Ovary (tissue), 9 donors: ENCODE data around the gene SFTA2. TPM values are rescaled to one million over a fixed set of nuclear protein-coding genes. Genes with fewer than 3 reads are reported as not detected.

ENCODE experiments used
- DNase-seq, 5 donors: peaks; one replicate each; pipeline ENCODE4 v3.0.0-alpha.2; 2019 to 2020
- H3K27ac ChIP-seq, 2 donors: fragments of 200-600 bp; one replicate each; pipeline versions ENCODE4 v1.5.1 to v1.8.0; 2019 to 2022
- H3K27me3 ChIP-seq: fragments of 200-600 bp; one replicate; pipeline ENCODE4 v1.8.0; 2022
- H3K36me3 ChIP-seq: fragments of 200-600 bp; sonication (generic); one replicate; pipeline ENCODE4 v1.5.1; 2019
- H3K4me1 ChIP-seq: one replicate; pipeline ENCODE4 v1.8.1; 2013; ENCODE audit warnings: mild to moderate bottlenecking, moderate library complexity; ENCODE audit not compliant: insufficient read depth
- H3K4me3 ChIP-seq: fragments of 200-600 bp; sonication (generic); one replicate; pipeline ENCODE4 v1.5.1; 2017
- H3K9me3 ChIP-seq, 2 donors: fragments of 200-600 bp in 1 of 2; sonication (generic) in 1 of 2; one replicate each; pipeline versions ENCODE4 v1.5.1 to v1.8.1; 2013 to 2019; ENCODE audit warnings: mild to moderate bottlenecking in 1 of 2, moderate library complexity in 1 of 2
- EP300 ChIP-seq: sonication (generic); formaldehyde crosslinking; IDR thresholded peaks from one replicate; pipeline ENCODE4 v1.6.1; 2017; ENCODE audit warnings: antibody characterized with exemption
- POLR2A ChIP-seq: fragments of 450-650 bp; IDR thresholded peaks from one replicate; pipeline ENCODE4 v1.6.1; 2017; ENCODE audit warnings: antibody characterized with exemption, mild to moderate bottlenecking, moderate library complexity
- WGBS, 3 donors: extraction: QIAGEN DNeasy Blood & Tissue Kit in 1 of 3; methylation state at CpG; one replicate each; pipeline versions ENCODE4 v1.1.5 to v1.1.7; 2013 to 2017; 5-methylcytosine and 5-hydroxymethylcytosine counted together
- intact Hi-C, 4 donors: fragments of 100-400 bp; cut with DNase I; formaldehyde crosslinking; loops; one replicate each; pipeline versions ENCODE4 v1.11.0 to v1.15.1; 2022 to 2023
- polyA plus RNA-seq, 2 donors: library from polyadenylated mRNA; stranded (reverse); fragments of 200-250 nt in 1 of 2; fragments of 350-450 nt in 1 of 2; fragmentation: Illumina TruSeq in 1 of 2; extraction: RNeasy Lipid Tissue Mini Kit (QIAGEN cat#74804) in 1 of 2; gene quantifications; one replicate each; pipeline ENCODE4 v1.2.3, GENCODE V29; 2013 to 2014
- total RNA-seq, 7 donors: library from RNA; depleted of rRNA in 2 of 7; stranded (reverse); fragments of >200 nt in 2 of 7; fragmentation: NEBNext Ultra II Directional in 3 of 7; extraction: Animal tissue kit (Norgen Biotek cat#: 25700) in 3 of 7; gene quantifications; one replicate each; pipeline versions ENCODE4 v1.1.0 to v1.2.4, GENCODE V29; 2016 to 2023
- TF ChIP-seq, protein P1 (sequence below), 3 donors: fragments of 450-650 bp in 2 of 3; fragments of 200-600 bp in 1 of 3; IDR thresholded peaks; one replicate each; pipeline versions ENCODE4 v1.5.1 to v1.8.0; 2016 to 2022; ENCODE audit warnings: antibody characterized with exemption in 3 of 3, mild to moderate bottlenecking in 1 of 3
- donor health status: DM: no; HTN: no; CAD: no; lungs with moderate emphysema.
- donor health status: DM: no; HTN: no; CAD: no.
- donor health status: Bipolar disorder and iron deficiency.
- donor health status: DM: yes; HTN: yes; CAD: no.
- donor health status: DM: no; HTN: no; CAD: no.
- donor health status: DM: yes; HTN: yes; CAD: no.

SFTA2 gene
- total and polyA plus RNA-seq, 9 donors: 0.80 to 3.1 (median 0.82) TPM; not detected in 6

DNA sequence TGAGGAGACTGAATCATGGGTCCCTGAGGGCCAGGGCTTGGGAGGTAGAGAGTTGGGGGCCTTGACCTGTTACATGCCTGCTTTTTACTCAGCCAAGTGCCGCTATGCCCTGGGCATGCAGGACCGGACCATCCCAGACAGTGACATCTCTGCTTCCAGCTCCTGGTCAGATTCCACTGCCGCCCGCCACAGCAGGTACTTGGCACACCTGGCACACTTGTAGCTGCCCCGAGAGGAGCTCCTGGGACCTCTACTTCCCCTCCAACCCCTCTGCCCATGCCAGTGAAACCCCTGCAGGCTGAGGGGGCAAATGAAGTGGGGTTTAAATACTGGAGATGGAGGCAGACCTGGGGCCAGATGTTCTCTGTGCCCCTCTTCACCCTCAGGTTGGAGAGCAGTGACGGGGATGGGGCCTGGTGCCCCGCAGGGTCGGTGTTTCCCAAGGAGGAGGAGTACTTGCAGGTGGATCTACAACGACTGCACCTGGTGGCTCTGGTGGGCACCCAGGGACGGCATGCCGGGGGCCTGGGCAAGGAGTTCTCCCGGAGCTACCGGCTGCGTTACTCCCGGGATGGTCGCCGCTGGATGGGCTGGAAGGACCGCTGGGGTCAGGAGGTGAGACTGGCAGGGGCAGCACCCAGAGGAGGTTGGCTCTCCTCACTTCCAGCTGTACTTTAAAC, 43.0 kb downstream of the SFTA2 start:
- 84 to 85% (median 85%) methylated on average over 18 of the region's 18 CpGs for WGBS, 3 donors
- Histone ChIP-seq H3K4me3 (no peak overlapping the region), H3K27ac (no peak overlapping the region), H3K27me3 (no peaks in the 10 kb centered on the region), H3K36me3 (no peaks in the 10 kb centered on the region), H3K4me1 (peaks cover 8% of the 10 kb centered on the region), H3K9me3 (no peaks in the 10 kb centered on the region)
- peak in 1 of 5 donors; percentile 6 for DNase-seq
- intact Hi-C loops: loop anchor here in 3 of 4 donors (10.0 kb wide), 2 partner anchors 144 to 204 kb away; partner anchors contain the start of genes FLOT1 (in 2 of the 3), IER3 (in 2 of the 3) and PPP1R18 (in 2 of the 3)
- TF ChIP-seq POLR2A: no peak
- TF ChIP-seq, protein P1, sequence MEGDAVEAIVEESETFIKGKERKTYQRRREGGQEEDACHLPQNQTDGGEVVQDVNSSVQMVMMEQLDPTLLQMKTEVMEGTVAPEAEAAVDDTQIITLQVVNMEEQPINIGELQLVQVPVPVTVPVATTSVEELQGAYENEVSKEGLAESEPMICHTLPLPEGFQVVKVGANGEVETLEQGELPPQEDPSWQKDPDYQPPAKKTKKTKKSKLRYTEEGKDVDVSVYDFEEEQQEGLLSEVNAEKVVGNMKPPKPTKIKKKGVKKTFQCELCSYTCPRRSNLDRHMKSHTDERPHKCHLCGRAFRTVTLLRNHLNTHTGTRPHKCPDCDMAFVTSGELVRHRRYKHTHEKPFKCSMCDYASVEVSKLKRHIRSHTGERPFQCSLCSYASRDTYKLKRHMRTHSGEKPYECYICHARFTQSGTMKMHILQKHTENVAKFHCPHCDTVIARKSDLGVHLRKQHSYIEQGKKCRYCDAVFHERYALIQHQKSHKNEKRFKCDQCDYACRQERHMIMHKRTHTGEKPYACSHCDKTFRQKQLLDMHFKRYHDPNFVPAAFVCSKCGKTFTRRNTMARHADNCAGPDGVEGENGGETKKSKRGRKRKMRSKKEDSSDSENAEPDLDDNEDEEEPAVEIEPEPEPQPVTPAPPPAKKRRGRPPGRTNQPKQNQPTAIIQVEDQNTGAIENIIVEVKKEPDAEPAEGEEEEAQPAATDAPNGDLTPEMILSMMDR (IDR thresholded peaks at IDR 0.05): no peak
- no peak for TF ChIP-seq EP300

DNA sequence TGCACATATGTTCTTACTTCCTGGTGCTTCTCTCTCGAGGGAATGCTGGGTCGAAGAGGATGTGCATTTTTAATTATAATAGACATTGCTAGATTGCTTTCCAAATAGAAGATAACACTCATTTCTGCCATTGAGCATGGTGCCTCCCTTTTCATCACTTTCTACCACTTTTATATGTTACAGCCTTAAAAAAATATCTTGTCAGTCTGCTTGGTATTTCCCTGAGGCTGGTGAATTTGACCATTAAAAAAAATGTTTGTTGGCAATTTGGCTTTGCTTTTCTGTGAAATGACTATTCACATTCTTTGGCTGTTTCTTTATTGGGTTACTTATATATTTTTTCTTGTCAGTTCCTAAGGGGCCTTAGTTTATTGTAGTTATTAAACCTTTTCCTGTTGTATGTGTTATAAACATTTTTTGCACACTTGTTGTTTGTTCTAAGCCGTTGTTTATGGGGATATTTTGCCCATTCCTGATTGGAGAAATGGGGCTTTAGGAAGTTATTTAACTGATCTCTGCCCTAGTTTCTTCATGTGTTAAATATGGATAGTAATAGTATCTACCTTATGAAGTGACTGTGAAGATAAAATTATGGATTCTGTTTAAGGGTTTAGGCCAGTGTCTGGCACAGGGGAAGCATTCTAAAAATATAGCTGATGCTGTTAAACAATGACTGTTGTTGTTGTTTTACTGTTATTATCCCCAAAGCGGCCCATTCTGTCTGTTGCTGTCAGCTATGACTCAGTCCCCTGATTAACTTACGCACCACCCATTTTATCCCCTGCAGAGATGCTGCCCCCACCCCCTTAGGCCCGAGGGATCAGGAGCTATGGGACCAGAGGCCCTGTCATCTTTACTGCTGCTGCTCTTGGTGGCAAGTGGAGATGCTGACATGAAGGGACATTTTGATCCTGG, 43.8 kb downstream of the SFTA2 start:
- no peak for DNase-seq
- H3K36me3 ChIP-seq: no peaks in the 10 kb centered on the region
- WGBS, 3 donors: 46 to 59% (median 53%) methylated on average over 6 of the region's 6 CpGs
- TF ChIP-seq, protein P1 (IDR thresholded peaks at IDR 0.05): no peak
- TF ChIP-seq POLR2A (no peak), EP300 (no peak)
- H3K27me3 ChIP-seq: no peaks in the 10 kb centered on the region
- H3K27ac ChIP-seq: no peak overlapping the region
- no peaks in the 10 kb centered on the region for H3K9me3 ChIP-seq
- intact Hi-C loops: loop anchor here in 3 of 4 donors (10.0 kb wide), 2 partner anchors 143 to 203 kb away; partner anchors contain the start of genes FLOT1 (in 2 of the 3), IER3 (in 2 of the 3) and PPP1R18 (in 2 of the 3)
- H3K4me3 ChIP-seq: no peak overlapping the region
- peaks cover 10% of the 10 kb centered on the region for H3K4me1 ChIP-seq

DNA sequence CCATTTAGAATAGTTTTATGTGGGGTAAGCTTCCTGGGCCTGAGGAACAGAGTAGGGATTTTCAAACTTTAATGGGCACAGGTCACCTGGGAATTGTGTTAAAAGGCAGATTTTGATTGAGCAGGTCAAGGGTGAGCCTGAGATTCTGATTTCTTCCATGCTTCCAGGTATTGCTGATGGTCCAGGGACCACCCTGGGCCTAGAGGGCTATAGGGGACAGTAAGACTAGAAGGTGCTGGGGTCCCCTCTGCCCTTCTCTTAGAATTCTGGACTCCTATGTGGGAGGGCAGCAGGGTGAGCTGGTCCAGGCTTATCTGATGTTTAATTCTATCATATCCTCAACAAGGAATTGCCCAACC, 45.1 kb downstream of the SFTA2 start:
- no peak for DNase-seq
- peaks cover 15% of the 10 kb centered on the region for H3K4me1 ChIP-seq
- no peak overlapping the region for H3K4me3 ChIP-seq
- peak overlapping the region in 1 of 2 donors; percentile 97 for H3K27ac ChIP-seq
- TF ChIP-seq EP300: no peak
- no peak for TF ChIP-seq POLR2A
- TF ChIP-seq, protein P1 (IDR thresholded peaks at IDR 0.05): no peak
- intact Hi-C loops: loop anchor here in 3 of 4 donors (10.0 kb wide), 2 partner anchors 142 to 202 kb away; partner anchors contain the start of genes FLOT1 (in 2 of the 3), IER3 (in 2 of the 3) and PPP1R18 (in 2 of the 3)
- H3K36me3 ChIP-seq: no peaks in the 10 kb centered on the region
- H3K9me3 ChIP-seq: no peaks in the 10 kb centered on the region
- no peaks in the 10 kb centered on the region for H3K27me3 ChIP-seq
